Activated CD4-positive, alpha-beta memory T cell treated with anti-CD3 and anti-CD28 coated beads for 36 hours (primary cell): ENCODE data around the gene CCDC24. TPM values are rescaled to one million over a fixed set of nuclear protein-coding genes. Genes with fewer than 3 reads are reported as not detected.

ENCODE experiments used
- CTCF ChIA-PET: fragments of 350-600 bp; sonication (Branson Sonifier 250); formaldehyde crosslinking; loops from one replicate; lab custom pipeline; 2021; ENCODE audit warnings: antibody characterized with exemption, inconsistent platforms; lab: Charles Lee
- POLR2A ChIA-PET: fragments of 350-600 bp; sonication (Branson Sonifier 250); formaldehyde crosslinking; loops from one replicate; lab custom pipeline; 2021; ENCODE audit warnings: antibody characterized with exemption; lab: Charles Lee
- DNase-seq: peaks from one replicate; pipeline ENCODE4 v3.0.0-alpha.2; 2020
- H3K27ac Mint-ChIP-seq: one replicate; pipeline ENCODE4 v1.8.0; 2021; ENCODE audit warnings: mixed read lengths
- H3K27me3 Mint-ChIP-seq: one replicate; pipeline ENCODE4 v1.8.0; 2021; ENCODE audit warnings: mixed read lengths
- H3K36me3 Mint-ChIP-seq: one replicate; pipeline ENCODE4 v1.8.0; 2021; ENCODE audit warnings: mixed read lengths
- H3K4me1 Mint-ChIP-seq: one replicate; pipeline ENCODE4 v1.8.0; 2021; ENCODE audit warnings: low read depth, mixed read lengths
- H3K4me3 Mint-ChIP-seq: one replicate; pipeline ENCODE4 v1.8.0; 2021; ENCODE audit warnings: mild to moderate bottlenecking, mixed read lengths
- H3K9me3 Mint-ChIP-seq: one replicate; pipeline ENCODE4 v1.8.0; 2021; ENCODE audit warnings: mixed read lengths
- intact Hi-C: fragments of 100-400 bp; cut with micrococcal nuclease; formaldehyde crosslinking; loops from one replicate; pipeline ENCODE4 v1.15.1; 2023
- total RNA-seq, 2 experiments: library from RNA; stranded (reverse); gene quantifications; one replicate each; pipeline ENCODE4 v1.2.3, GENCODE V29; 2021

The CCDC24 gene
- total RNA-seq, 2 experiments from 2014 or later, result 2.7 to 2.8 TPM

- DNase-seq, result no peak
- H3K4me3 Mint-ChIP-seq, result no peak overlapping the region
- ChIA-PET POLR2A (no interaction called here), CTCF (interaction anchor here (0.7 to 7.9 kb wide), 21 partner anchors 11 to 525 kb away, joined by 3 to 123 read pairs (median 6); partner anchors contain the start of genes CCDC24, IPO13 and PTPRF)
- peaks cover 2% of the 10 kb centered on the region for H3K4me1 Mint-ChIP-seq
- no peaks in the 10 kb centered on the region for H3K27me3 Mint-ChIP-seq
- no peaks in the 10 kb centered on the region for H3K36me3 Mint-ChIP-seq
- intact Hi-C loops, result loop anchor here (10.0 kb wide), 1 partner anchor 582 kb away; the partner anchor contains the start of gene HYI
- H3K9me3 Mint-ChIP-seq, result no peaks in the 10 kb centered on the region
- H3K27ac Mint-ChIP-seq, result no peak overlapping the region
Observed at GRCh38 chr1:44037154-44037553, 45.8 kb downstream of the CCDC24 start.

- DNase-seq, result no peak
- Mint-ChIP-seq H3K4me1 (peaks cover 2% of the 10 kb centered on the region), H3K4me3 (no peak overlapping the region), H3K27ac (no peak overlapping the region), H3K9me3 (no peaks in the 10 kb centered on the region), H3K36me3 (no peaks in the 10 kb centered on the region), H3K27me3 (peaks cover 4% of the 10 kb centered on the region)
- CTCF ChIA-PET, result interaction anchor here (1.0 to 1.5 kb wide), 2 partner anchors 9 to 33 kb away, joined by 3 to 4 read pairs; no protein-coding TSS in a partner anchor
- POLR2A ChIA-PET, result no interaction called here
- intact Hi-C loops, result loop anchor here (10.0 kb wide), 1 partner anchor 584 kb away; the partner anchor contains the start of gene HYI
Observed at GRCh38 chr1:44038876-44039657, 47.7 kb downstream of the CCDC24 start.

- Mint-ChIP-seq H3K36me3 (no peaks in the 10 kb centered on the region), H3K27me3 (peaks cover 7% of the 10 kb centered on the region), H3K4me1 (peaks cover 2% of the 10 kb centered on the region), H3K9me3 (no peaks in the 10 kb centered on the region), H3K4me3 (no peak overlapping the region), H3K27ac (no peak overlapping the region)
- intact Hi-C loops, result no loop called here
- DNase-seq, result no peak
- ChIA-PET POLR2A (no interaction called here), CTCF (interaction anchor here (0.9 to 2.1 kb wide), 3 partner anchors 8 to 107 kb away, joined by 3 to 14 read pairs (median 4); partner anchors contain the start of gene ARTN)
Observed at GRCh38 chr1:44040418-44040817, 49.0 kb downstream of the CCDC24 start.

DNA sequence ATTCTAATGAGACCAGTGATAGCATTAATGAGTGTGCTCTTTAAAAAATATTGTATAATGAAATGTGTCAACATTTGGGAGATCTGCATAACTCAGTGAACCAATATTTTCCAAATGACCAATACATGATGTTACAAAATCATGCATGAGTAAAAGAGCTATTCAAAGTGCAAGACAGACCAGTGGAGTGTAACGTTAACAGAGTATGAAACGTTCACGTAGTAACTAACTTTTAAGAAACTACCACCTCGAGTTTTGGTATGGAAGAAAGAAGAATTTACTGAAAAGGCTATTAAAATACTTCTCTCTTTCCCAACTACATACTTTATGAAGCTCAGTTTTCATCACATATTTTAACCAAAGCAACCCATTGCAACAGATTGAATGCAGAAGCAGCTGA is 49.4 kb downstream of the CCDC24 start:
- no peak overlapping the region for H3K4me3 Mint-ChIP-seq
- H3K27me3 Mint-ChIP-seq, result peaks cover 7% of the 10 kb centered on the region
- DNase-seq, result no peak
- H3K4me1 Mint-ChIP-seq, result peaks cover 2% of the 10 kb centered on the region
- intact Hi-C loops, result no loop called here
- H3K27ac Mint-ChIP-seq, result no peak overlapping the region
- no peaks in the 10 kb centered on the region for H3K36me3 Mint-ChIP-seq
- H3K9me3 Mint-ChIP-seq, result no peaks in the 10 kb centered on the region
- CTCF ChIA-PET, result interaction anchor here (0.9 to 2.1 kb wide), 2 partner anchors 35 to 108 kb away, joined by 3 to 14 read pairs; partner anchors contain the start of gene ARTN
- POLR2A ChIA-PET, result no interaction called here

GRCh38 chr1:44043176-44044070 is 52.0 kb downstream of the CCDC24 start:
- CTCF ChIA-PET, result interaction anchor here (0.6 to 2.9 kb wide), 3 partner anchors 38 to 387 kb away, joined by 3 to 21 read pairs (median 4); no protein-coding TSS in a partner anchor
- POLR2A ChIA-PET, result no interaction called here
- H3K27me3 Mint-ChIP-seq, result peaks cover 7% of the 10 kb centered on the region
- no peaks in the 10 kb centered on the region for H3K9me3 Mint-ChIP-seq
- intact Hi-C loops, result no loop called here
- H3K27ac Mint-ChIP-seq, result no peak overlapping the region
- no peaks in the 10 kb centered on the region for H3K36me3 Mint-ChIP-seq
- DNase-seq, result no peak
- H3K4me3 Mint-ChIP-seq, result no peak overlapping the region
- peaks cover 14% of the 10 kb centered on the region for H3K4me1 Mint-ChIP-seq

- intact Hi-C loops, result no loop called here
- Mint-ChIP-seq H3K27me3 (peaks cover 7% of the 10 kb centered on the region), H3K27ac (no peak overlapping the region), H3K9me3 (no peaks in the 10 kb centered on the region), H3K4me1 (peaks cover 18% of the 10 kb centered on the region), H3K4me3 (no peak overlapping the region), H3K36me3 (no peaks in the 10 kb centered on the region)
- DNase-seq, result no peak
- ChIA-PET CTCF (interaction anchor here (0.6 to 6.9 kb wide), 4 partner anchors 10 to 388 kb away, joined by 3 to 75 read pairs (median 12); partner anchors contain the start of gene SLC6A9), POLR2A (no interaction called here)
Observed at GRCh38 chr1:44044071-44044801, 52.8 kb downstream of the CCDC24 start.

GRCh38 chr1:44045064-44045463 is 53.7 kb downstream of the CCDC24 start:
- no peaks in the 10 kb centered on the region for H3K9me3 Mint-ChIP-seq
- no peak overlapping the region for H3K27ac Mint-ChIP-seq
- no peak overlapping the region for H3K4me3 Mint-ChIP-seq
- ChIA-PET POLR2A (no interaction called here), CTCF (interaction anchor here (1.0 to 6.9 kb wide), 3 partner anchors 11 to 110 kb away, joined by 3 to 75 read pairs (median 21); partner anchors contain the start of gene SLC6A9)
- DNase-seq, result no peak
- no peaks in the 10 kb centered on the region for H3K36me3 Mint-ChIP-seq
- peaks cover 18% of the 10 kb centered on the region for H3K4me1 Mint-ChIP-seq
- intact Hi-C loops, result loop anchor here (5.0 kb wide), 1 partner anchor 518 kb away; no protein-coding TSS in a partner anchor
- H3K27me3 Mint-ChIP-seq, result peaks cover 7% of the 10 kb centered on the region

Other genes with a start within 250 kb of the CCDC24 start
- not detected for gene ARTN, start 57.8 kb upstream of the CCDC24 start, total RNA-seq
- 10 to 100 TPM; 13.3 TPM for gene IPO13, start 44.6 kb upstream of the CCDC24 start, total RNA-seq
- 10 to 100 TPM; 24.8 to 26.9 TPM for gene DPH2, start 21.6 kb upstream of the CCDC24 start, total RNA-seq
- gene ATP6V0B, start 16.6 kb upstream of the CCDC24 start, total RNA-seq, result 10 to 100 TPM; 84.8 to 85.1 TPM
- 10 to 100 TPM; 26.1 TPM for gene B4GALT2, start 12.4 kb upstream of the CCDC24 start, total RNA-seq
- 1 to 10 TPM; 7.4 to 7.9 TPM for gene SLC6A9, start 39.9 kb downstream of the CCDC24 start, total RNA-seq
- gene KLF17, start 127.2 kb downstream of the CCDC24 start, total RNA-seq, result not detected
- not detected for gene KLF18, start 150.0 kb downstream of the CCDC24 start, total RNA-seq
- gene DMAP1, start 221.9 kb downstream of the CCDC24 start, total RNA-seq, result 10 to 100 TPM; 31.1 to 32.8 TPM